D341Med (cell line): ENCODE measurements around the gene HBM.
A peak's percentile ranks its signal among the peaks of the same experiment; 100 is the strongest.
"Not testable (repeated sequence)": the region's sequence is repeated elsewhere in the genome, so short reads cannot be mapped to it uniquely, and the experiment has no call there.

Experiments used
- DNase-seq: peaks from one replicate; pipeline ENCODE4 v3.0.0; 2012; ENCODE audit warnings: low spot score

HBM gene, protein sequence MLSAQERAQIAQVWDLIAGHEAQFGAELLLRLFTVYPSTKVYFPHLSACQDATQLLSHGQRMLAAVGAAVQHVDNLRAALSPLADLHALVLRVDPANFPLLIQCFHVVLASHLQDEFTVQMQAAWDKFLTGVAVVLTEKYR

DNA sequence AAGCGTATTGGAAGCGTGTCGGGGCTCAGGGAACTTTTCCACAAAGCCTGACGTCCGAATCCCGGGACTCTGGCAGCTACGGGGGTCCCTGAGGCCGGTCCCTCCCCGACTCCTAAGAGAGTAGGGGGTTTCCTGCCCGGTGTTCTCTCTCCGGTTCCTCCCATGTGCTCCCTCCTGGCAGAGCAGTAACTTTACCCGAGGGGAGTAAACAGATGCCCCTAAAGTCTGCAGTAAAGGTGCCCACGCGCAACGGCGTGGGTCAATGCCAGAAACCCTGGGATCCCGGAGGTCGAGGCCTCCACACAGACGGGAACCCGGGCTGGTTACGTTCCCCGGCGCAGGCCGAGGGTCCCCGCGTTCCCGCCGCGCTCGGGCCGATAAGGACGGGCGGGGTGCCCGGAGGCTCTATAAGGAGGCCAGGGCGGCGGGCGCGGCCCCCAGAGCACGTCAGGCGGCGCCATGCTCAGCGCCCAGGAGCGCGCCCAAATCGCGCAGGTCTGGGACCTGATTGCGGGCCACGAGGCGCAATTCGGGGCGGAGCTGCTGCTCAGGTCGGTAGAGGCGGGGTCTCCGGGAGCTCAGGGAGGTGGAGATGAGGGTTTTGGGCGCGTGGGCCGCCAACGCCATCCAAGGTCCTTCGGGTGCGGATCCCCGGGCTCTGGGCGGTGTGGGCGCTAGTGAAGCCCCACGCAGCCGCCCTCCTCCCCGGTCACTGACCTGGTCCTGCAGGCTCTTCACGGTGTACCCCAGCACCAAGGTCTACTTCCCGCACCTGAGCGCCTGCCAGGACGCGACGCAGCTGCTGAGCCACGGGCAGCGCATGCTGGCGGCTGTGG lies at the start of gene HBM:
Gene HBM, plus strand, starts transcription at position 440 of the 836 bp plus-strand sequence. Its CDS starts 20 bp downstream, at position 460.
- no peak for DNase-seq

DNA sequence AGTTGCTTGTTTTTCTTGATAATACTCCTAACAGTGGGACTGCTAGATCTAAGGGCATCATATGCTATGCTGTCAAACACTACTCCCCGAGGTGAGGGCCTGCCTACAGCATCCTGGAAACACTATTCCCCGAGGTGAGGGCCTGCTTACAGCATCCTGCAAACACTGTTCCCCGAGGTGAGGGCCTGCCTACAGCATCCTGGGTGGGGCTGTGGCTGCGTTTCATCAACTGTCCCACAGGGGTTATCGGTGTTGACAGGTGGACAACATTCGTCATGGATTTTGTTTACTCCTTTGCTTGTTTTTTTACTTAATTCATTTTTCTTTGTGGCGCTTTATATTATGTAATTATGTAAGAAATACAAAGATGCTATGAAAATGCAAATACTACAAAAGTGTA lies 49.8 kb upstream of the HBM start:
- no peak for DNase-seq

DNA sequence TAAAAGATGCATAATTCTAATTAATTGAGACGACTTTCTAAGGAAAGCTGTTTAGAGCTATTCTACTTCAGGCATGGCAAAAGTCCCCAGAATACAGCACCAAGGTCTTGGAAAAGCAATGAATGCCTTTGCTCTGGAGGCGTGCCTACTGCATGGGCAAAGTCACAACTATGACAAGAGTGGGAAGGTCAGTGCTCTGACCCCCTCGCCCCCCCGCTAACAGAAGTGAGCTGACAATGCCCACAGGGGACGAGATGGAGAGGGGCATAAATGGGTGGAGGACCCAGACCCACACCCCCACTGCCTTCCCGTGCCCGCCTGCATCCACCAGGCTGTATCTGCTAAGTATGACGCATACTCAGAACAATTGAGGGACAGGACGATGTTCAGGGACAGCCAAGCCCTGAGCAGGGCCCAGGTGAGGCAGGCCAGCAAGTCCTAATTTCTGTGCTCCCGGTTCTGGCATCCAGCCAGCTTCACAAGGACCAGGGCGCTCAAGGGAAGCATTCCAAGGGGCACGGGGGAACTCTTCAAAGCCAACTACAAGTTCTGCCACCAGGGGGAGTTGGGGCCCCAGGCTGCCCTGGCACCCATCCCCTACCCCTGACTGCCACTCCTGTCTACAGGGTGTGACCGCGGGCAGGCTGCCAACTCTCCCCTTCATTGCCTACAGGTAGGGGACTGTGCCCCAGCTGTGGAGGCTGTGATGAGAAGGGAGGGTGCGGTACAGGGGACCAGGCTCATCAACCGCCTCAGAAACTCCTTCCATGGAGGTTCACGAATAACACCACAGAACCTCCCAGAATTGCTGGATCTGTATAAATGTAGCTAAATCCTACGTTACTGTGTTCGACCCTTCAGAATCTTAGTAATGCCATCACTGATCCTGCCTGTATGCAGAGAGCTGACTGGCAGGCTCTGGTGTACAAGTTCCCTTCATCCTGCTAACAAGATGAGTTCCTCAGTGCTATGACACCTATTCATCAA lies 48.1 kb upstream of the HBM start:
- DNase-seq, result peak; percentile 90

DNA sequence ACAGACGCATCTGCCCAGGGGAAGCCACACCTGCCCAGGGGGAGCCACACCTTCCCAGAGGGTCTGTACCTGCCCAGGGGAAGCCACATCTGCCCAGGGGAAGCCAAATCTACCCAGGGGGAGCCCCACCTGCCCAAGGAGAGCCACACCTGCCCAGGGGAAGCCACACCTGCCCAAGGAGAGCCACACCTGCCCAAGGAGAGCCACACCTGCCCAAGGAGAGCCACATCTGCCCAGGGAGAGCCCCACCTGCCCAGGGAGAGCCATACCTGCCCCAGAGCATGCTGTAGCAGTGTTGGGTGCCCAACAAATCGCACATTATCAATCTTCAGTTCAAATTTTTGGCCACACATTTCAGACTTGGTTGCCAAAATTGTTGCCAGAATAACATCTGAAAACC lies 46.9 kb upstream of the HBM start:
- DNase-seq, result no peak

DNA sequence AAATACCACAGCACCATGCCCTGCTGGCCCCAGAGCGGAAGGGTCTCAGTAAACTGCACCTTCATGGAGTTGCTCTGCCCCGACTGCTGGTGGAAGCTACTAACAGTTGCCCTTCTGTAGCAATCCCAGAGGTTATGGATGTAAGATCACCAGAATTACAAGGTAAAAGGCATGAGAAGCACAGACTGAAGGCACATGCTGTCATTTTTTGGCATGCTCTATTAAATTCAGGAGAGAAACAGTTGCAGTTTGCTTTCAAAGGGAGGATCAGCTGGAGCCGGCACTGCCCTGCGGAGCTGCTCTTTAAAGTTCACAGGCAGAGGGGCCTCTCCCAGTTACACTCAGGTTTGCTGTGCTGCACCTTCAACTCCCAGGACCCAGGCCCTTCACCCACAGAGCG lies 46.5 kb upstream of the HBM start:
- no peak for DNase-seq

DNA sequence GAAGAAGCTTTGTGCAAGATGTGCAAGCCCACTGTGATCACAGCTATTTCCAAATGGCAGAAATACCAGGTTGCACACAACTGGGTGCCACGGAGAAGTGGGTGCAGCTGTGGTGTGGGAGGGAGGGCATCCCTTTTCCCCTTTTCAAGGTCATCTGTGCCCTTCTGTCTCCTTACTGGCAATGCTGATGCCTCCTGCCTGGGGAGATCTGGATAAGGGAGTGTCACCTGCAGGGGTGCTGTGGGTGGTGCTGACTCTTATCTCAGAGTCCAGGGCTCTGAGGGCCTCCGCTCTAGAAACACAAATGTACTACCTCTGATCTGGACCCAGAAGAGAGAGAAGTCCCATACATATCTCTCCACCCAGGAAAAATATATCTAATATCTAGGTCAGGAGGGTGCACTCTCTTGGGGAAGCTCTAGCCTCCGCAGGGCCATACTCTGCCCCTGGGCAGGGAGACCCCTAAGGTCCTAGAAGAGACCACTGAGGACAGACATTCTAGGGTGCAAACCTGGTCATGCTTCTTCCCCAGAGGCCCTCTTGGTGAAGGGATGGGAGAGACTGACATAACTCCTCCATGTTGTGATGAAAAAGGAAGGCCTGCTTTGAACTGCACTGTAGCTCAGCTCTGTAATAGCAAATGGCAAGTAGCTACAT lies 45.8 kb upstream of the HBM start:
- no peak for DNase-seq

DNA sequence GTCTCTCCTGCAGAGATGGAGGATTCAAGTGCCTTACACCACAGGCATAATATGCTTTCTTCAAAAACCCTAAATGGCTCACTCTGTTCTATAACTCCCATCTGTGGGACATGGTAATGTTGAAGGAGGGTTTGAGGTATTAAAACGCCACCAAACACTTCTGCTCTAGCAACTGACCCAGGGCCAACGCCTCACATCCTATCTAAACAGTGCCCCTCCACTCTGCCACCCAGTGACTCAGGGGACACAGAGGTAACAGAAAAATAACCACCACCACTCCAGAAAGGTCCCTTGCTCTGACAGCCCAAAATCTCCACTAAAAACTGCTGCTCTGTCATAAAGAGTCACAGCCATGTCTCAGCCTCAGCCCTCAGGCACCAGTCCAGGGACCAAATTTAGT lies 45.0 kb upstream of the HBM start:
- DNase-seq, result no peak

DNA sequence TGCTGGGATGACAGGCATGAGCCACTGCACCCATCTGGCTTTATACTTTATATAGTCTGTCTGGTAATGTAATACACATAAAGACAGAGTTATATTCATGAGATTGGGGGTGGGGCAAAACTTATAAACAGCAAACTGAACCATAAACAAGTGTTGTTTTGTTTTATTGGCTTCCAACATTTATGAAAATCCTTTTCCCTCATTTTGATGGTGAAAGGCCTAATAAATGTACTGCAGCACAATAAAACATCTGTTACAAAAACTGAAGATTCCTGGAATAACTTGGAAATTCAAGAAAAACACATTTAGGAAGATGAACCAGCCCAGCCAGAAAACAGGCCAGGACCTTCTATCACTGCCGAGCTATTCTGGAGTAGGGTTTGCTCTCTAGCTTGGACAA lies 43.4 kb upstream of the HBM start:
- no peak for DNase-seq

DNA sequence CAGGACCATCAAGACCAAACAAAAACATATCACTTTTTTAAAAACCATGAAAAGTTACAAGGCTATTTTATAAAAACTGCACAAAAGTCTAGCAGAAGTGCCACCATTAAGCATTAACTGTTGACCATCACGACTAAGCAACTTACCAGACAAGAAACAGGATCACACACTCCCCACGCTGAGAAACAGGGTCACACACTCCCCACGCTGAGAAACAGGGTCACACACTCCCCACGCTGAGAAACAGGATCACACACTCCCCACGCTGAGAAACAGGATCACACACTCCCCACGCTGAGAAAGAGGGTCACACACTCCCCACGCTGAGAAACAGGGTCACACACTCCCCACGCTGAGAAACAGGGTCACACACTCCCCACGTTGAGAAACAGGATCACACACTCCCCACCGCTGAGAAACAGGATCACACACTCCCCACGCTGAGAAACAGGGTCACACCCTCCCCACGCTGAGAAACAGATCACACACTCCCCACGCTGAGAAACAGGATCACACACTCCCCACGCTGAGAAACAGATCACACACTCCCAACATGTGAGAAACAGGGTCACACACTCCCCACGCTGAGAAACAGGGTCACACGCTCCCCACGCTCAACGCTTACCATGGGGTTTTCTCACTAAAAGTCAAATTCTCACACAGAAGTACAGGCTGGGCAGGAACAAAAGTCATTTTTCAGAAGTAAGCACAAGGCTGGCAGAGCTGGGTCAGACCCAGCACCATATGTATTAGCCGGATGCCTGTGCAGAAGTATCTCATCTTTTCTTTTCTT lies 42.0 kb upstream of the HBM start:
- DNase-seq, result not testable (repeated sequence)

DNA sequence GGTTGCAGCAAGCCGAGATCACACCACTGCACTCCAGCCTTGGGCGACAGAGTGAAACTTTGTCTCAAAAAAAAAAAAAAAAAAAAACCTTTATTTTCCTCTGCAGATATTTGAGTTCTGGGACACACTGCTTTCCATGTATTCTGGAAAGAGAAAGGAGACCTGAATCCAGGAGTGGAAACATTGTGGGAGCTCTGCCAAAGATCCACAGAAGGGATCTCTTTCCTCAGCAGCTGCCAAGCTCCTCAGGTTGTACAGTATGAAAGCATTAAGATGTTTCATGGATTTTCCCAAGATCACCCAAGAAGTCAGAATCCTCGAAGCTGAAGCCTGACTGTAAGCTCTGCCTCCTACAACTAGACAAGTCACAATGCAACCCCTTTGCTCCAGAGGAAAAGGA lies 40.8 kb upstream of the HBM start:
- no peak for DNase-seq

DNA sequence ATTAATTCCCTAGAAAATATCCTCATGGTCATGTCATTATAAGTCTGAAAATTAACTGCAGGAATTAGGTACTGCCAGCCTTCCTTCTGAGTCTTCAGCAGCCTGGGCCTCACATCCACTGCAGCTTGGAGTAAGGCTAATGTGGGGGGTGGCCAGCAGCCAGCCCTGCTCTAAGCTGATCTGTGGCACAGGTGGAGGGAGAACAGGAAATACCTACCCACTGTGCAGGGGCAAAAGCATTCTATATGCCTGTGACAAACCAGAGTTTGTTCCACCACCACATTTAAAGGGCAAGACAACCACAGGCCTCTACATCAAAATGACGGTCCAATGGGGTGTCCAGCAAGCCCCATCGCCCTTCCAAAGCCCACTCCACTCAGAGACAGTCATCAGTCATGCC lies 36.7 kb upstream of the HBM start:
- no peak for DNase-seq

DNA sequence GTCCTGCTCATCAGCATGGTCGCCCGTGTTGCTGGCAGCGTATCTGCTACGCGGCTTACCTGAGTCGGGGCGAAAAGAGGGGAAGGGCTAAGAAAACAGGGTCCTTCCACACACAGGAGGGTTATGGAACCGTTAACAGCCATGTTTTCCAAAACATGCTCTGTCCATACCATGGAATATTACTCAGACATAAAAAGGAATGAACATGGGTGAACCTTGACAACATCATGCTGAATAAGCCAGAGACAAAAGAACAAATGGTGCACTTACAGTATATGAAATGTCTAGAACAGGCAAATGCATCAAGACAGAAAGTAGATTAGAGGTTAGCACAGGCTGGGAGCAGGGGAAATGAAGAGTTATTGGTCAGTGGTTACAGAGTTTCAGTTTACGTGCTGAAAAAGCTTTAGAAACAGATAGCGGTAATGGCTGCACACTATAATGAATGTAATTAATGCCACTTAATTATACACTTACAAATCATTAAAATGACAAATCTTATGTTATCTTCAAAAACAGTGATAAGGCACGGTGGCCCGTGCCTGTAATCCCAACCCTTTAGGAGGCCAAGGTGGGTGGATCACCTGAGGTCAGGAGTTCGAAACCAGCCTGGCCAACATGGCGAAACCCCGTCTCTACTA lies 35.1 kb upstream of the HBM start:
- no peak for DNase-seq

DNA sequence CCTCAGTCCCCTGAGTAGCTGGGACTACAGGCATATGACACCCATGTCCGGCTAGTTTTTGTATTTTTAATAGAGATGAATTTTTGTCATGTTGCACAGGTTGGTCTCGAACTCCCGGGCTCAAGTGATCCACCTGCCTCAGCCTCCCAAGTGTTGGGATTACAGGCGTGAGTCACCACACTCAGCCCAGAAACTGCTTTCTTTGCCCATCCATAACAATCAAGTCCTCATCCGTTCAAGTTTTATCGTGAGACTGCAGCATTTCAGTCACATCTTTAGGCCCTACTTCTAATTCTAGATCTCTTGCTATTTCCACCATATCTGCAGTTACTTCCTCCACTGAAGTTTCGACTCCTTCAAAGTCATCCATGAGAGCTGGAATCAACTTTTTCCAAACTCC lies 33.7 kb upstream of the HBM start:
- DNase-seq, result no peak

DNA sequence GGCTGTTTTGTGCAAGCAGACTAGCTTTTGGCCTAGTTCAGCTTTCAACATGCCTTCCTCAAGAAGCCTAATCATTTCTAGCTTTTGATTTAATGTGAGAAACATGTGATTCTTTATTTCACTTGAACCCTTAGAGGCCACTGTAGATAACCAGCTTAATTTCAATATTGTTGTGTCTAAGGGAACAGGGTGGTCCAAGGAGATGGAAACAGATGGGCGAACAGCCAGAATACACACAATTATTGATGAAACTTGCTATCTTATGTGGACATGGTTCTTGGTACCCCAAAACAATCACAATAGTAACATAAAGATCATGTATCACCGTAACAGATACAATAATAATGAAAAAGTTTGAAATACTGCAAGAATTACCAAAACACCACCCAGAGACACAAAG lies 32.1 kb upstream of the HBM start:
- no peak for DNase-seq

DNA sequence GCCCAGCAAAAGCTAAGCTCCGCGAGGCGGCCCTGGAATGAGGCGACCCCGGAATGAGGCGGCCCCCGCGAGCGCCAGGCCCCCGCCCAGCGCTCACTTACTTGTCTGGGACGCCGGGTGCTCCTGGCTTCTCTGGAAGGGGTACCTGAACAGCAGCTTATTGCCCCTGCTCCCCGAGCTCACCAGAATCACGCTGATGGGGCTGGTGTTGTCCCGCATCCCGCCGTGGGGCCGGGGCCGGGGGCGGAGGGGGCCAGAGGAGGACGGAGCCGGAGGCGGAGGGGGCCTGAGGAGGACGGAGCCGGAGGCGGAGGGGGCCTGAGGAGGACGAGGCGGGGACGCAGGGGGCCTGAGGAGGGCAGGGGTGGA lies 27.7 kb upstream of the HBM start:
- DNase-seq, result peak; percentile 63

DNA sequence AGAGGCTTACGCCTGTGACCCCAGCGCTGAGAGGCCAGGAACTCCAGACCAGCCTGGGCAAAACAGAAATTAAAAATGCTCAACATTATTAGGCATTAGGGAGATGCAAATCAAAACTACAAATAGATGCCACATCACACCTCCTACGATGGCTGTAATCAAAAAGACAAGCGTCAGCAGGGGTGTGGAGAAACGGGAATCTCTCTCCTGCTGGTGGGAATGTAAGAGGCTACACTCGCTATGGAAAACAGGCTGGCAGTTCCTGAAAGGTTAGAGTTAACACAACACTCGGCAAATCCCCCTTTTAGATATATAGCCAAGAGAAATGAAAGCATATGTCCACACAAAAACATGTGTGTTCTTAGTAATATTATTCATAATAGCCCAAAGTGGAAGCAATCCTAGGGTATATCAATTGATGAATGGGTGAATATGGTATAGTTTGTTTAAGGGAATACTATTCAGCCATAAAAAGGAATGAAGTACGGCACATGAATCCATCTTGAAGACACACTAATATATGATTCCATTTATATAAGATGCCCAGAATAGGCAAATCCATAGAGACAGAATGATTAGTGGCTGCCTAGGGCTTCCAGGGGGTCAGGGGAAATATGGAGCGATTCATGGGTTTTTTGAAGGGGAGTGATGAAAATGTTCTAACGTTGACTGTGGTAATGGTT lies 25.5 kb upstream of the HBM start:
- DNase-seq, result no peak

DNA sequence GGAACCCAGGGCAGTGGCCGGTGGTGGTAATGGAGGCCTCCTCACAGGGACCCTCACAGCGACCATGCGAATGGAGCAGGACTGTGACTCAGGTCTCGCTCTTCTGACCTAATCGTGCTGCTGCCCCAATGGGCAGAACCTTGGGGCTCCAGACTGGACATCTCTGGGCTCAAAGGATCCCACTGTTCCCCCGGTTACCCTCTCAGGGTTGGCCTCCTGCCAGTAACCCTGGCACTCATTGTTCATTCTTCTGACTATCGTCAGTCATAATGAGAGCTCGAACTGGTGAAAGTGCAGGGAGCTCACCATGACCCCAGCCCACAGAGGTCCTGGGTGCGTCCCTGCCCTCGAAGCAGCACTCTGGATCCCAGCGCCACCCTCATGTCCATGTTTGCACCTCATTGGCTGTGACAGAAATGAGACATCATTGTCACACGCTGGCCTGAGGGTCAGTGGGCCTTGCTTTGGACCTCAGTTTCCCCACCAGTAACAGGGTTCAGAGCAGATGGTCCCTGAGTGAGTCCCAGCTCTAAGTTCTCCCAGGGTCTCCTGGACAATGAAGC lies 23.3 kb upstream of the HBM start:
- DNase-seq, result no peak

DNA sequence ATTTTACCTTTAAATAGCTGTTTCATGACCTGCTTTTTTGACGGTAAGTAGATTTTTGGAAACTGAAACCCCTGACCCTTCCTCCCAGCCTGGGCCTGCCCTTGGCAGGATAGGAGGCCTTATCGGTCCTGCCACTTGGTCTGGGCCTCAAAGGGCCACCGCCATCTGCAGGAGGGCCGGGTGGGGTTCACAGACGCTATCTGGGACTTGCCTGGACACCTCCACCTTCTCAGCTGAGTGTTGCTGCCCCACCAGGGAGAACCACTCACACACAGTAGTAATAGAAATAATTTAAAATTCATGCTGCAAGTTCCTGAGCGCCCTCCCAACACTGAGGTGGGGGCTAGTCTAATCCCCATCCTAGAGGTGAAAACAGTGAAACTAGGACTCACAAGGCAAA lies 22.7 kb upstream of the HBM start:
- no peak for DNase-seq

DNA sequence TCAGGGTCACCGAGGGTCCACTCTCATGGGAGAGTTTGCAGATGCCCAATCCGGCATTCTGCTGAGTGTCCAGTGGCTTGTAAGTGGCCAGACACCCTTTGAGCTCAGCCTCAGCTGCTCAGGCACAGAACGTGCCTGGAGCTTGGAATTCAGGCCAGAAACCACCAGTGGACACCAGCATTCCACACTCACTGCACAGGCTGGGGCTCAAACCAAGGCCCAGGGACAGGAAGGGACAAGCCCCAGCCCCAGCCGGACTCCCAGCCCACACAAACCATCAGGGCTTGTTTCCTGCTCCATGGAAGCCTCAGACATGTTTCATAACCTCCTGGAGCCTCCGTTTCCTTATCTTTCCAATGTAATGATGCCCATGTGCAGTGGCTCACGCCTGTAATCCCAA lies 22.3 kb upstream of the HBM start:
- DNase-seq, result no peak

DNA sequence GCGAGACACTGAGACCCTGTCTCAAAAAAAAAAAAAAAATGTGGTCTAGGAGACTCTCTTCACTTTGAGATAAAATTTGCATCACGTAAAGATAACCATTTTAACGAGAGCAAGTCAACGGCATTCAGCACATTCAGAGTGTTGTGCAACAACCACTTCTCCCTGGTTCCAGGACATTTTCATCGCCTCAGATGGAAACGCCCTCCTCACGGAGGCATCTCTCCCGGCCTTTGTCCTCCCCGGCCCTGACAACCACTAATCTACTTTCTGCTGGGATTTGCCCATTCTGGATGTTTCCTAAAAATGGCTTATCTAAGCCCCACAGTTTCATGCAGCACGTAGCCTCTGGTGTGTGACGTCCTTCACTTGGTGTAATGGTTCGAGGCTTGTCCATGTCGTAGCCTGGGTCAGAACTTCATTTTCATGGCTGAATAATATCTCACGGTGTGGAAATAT lies 21.0 kb upstream of the HBM start:
- DNase-seq, result no peak
